ENCODE results near the gene EFCAB6.

DNA sequence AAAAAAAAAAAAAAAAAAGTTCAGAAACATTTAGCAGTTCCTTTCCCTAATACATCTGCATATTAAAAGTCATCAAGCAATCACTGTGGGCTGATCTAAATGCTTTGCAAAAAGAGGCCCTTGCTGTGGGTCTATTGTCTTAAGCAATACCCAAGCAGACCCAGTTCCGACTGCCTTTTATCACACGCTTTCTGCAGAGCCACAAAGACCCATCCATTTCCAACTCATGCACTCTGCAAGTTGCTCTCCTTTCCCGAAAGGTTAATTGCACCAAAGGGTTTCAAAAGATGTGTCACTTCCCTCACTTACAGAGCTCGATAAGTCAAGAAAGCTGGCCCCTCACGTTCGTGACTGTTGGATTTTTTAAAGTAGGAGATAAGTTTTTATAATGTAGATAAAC, 261.4 kb downstream of the EFCAB6 start:
- TF ChIP-seq, protein P1, sequence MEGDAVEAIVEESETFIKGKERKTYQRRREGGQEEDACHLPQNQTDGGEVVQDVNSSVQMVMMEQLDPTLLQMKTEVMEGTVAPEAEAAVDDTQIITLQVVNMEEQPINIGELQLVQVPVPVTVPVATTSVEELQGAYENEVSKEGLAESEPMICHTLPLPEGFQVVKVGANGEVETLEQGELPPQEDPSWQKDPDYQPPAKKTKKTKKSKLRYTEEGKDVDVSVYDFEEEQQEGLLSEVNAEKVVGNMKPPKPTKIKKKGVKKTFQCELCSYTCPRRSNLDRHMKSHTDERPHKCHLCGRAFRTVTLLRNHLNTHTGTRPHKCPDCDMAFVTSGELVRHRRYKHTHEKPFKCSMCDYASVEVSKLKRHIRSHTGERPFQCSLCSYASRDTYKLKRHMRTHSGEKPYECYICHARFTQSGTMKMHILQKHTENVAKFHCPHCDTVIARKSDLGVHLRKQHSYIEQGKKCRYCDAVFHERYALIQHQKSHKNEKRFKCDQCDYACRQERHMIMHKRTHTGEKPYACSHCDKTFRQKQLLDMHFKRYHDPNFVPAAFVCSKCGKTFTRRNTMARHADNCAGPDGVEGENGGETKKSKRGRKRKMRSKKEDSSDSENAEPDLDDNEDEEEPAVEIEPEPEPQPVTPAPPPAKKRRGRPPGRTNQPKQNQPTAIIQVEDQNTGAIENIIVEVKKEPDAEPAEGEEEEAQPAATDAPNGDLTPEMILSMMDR (IDR thresholded peaks at IDR 0.05 in 2 of 3, conservative IDR thresholded peaks at IDR 0.05 in 1 of 3; ENCODE audit: borderline replicate concordance in 1 of 3, insufficient read depth in 1 of 3, low read depth in 2 of 3, low read length in 2 of 3): no peak
- no peak for TF ChIP-seq EGR1 (IDR thresholded peaks at IDR 0.05; ENCODE audit: low read depth)
- no peak for TF ChIP-seq POLR2A (IDR thresholded peaks at IDR 0.05; ENCODE audit: borderline replicate concordance, extremely low read depth, insufficient read depth, insufficient read length)
- no peak for TF ChIP-seq POLR2AphosphoS5 (IDR thresholded peaks at IDR 0.05; ENCODE audit: low read depth, low read length)
- TF ChIP-seq, protein P2, sequence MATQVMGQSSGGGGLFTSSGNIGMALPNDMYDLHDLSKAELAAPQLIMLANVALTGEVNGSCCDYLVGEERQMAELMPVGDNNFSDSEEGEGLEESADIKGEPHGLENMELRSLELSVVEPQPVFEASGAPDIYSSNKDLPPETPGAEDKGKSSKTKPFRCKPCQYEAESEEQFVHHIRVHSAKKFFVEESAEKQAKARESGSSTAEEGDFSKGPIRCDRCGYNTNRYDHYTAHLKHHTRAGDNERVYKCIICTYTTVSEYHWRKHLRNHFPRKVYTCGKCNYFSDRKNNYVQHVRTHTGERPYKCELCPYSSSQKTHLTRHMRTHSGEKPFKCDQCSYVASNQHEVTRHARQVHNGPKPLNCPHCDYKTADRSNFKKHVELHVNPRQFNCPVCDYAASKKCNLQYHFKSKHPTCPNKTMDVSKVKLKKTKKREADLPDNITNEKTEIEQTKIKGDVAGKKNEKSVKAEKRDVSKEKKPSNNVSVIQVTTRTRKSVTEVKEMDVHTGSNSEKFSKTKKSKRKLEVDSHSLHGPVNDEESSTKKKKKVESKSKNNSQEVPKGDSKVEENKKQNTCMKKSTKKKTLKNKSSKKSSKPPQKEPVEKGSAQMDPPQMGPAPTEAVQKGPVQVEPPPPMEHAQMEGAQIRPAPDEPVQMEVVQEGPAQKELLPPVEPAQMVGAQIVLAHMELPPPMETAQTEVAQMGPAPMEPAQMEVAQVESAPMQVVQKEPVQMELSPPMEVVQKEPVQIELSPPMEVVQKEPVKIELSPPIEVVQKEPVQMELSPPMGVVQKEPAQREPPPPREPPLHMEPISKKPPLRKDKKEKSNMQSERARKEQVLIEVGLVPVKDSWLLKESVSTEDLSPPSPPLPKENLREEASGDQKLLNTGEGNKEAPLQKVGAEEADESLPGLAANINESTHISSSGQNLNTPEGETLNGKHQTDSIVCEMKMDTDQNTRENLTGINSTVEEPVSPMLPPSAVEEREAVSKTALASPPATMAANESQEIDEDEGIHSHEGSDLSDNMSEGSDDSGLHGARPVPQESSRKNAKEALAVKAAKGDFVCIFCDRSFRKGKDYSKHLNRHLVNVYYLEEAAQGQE (IDR thresholded peaks at IDR 0.05; ENCODE audit: low read depth): no peak
- no peak for TF ChIP-seq EZH2phosphoT487 (IDR thresholded peaks at IDR 0.05; ENCODE audit: borderline replicate concordance)
- no peak for TF ChIP-seq SRF (IDR thresholded peaks at IDR 0.05; ENCODE audit: low read depth)
- TF ChIP-seq ZFX (IDR thresholded peaks at IDR 0.05): no peak
- TF ChIP-seq RAD21 (IDR thresholded peaks at IDR 0.05; ENCODE audit: low read depth): no peak
- no peak for TF ChIP-seq CEBPB (IDR thresholded peaks at IDR 0.05; ENCODE audit: low read depth)
- no peak for TF ChIP-seq CBX3 (IDR thresholded peaks at IDR 0.05; ENCODE audit: low read depth)
- TF ChIP-seq EZH2 (IDR thresholded peaks at IDR 0.05): no peak
- TF ChIP-seq YY1 (IDR thresholded peaks at IDR 0.05; ENCODE audit: extremely low read depth, insufficient replicate concordance, low read depth, low read length): no peak
- TF ChIP-seq JUND (IDR thresholded peaks at IDR 0.05): no peak
